ENCODE results near the gene RHOV.

The RHOV gene, protein sequence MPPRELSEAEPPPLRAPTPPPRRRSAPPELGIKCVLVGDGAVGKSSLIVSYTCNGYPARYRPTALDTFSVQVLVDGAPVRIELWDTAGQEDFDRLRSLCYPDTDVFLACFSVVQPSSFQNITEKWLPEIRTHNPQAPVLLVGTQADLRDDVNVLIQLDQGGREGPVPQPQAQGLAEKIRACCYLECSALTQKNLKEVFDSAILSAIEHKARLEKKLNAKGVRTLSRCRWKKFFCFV

DNA sequence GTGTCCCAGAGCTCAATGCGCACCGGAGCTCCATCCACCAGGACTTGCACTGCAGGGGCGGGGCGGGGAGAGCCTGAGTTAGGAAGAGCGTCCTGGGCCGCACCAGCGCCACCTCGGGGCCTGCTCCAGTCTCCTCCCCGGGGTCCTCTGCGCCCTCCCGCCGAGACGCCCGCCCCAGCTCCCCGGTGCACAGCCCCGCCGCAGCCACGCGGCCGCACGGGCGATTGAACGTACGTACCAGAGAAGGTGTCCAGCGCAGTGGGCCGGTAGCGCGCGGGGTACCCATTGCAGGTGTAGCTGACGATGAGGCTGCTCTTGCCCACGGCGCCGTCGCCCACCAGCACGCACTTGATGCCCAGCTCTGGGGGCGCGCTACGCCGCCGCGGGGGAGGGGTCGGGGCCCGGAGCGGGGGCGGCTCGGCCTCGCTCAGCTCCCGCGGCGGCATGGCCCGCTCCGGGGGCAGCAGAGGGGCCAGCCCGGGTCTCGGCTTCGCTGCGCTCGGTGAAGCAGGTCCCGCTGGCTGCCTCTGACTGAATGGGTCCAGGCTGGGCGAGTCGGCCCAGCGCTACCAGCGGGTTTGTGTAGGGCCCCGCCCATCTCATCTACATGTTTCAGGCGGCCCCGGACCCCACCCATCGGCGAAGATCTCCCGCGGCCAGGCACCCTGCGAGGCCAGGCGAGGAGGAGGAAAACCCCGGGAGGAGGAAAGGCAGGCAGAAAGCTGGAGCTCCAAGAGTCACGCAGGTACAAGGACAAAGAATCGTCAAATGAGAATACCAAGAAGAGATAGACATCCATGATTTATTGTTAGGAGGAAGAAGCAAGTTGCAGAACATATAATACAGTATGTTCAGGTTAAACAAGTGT, at the start of gene RHOV:
RHOV (minus strand) TSS at position 541 of the 868 bp plus-strand sequence; CDS start at position 446, 95 bp downstream.
- peak; percentile 88 for DNase-seq

DNA sequence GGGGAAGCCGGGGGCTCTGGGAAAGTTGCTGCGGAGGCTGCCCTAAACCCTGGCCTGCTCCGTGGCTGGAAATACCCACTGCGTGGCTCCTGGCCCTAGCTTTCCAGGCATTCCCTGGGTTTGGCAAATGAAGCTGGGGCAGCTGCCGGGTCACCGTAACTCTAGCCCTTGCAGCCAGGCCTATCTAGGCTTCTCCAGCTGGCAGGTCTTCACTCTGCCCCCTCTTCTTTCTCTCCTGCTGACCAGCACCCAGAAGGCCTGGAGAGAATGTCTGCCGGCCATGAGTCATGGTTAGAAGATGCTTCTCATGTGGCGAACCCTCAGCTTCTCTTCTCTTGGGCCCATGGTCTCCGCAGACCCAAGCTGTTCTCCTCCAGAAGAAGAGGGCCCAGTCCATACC, 49.5 kb upstream of the RHOV start:
- DNase-seq = no peak

DNA sequence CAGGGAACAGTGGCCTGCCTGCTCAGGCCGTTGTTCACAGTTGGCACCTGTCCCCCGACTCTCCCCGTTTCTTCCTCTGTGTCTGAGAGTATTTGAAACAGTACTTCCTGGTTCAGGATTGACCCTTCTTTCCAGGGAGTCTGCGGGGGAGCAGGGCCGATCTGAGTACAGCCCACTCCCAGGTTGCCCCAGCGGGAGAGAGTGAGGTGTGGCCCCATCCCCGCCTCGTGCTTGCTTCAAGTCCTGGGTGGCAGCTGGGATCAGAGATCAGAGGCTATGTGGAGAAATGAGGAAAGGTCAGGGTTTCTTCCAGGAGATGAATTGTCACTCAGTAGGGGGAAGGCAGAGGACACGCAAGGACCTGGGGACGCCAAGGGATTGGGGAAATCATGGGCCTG, 48.6 kb upstream of the RHOV start:
- no peak for DNase-seq

DNA sequence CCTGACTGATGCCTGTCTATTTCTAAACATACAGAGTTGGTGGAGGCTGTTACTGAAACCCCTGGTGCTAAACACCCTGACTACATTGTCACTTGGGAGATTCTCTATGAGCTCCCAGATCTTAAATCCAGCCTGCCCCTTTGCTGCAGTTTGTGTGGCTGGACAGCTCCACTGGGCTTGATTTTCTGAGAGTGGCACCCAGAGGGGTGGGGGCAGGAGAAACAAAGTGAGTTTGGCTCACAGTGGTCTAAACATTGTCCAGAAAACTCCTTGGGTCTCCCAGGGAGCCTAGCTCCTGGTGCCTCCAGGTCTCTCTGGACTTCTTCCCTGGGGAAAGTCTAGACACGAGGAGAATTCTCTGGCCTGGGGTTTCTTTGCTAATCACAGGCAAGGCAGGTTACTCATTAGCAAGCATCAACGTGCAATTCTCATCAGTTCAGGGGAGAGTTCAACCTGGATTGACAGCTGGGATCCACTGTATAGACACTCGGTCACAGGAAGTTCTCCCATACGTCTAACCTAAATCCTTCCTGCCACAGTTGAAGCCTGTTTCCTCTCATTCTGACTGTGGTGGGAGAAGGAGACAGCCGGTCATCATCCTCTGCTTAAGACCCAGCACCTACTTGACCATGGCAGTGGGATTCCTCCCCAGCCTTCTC, 48.0 kb upstream of the RHOV start:
- DNase-seq = no peak

DNA sequence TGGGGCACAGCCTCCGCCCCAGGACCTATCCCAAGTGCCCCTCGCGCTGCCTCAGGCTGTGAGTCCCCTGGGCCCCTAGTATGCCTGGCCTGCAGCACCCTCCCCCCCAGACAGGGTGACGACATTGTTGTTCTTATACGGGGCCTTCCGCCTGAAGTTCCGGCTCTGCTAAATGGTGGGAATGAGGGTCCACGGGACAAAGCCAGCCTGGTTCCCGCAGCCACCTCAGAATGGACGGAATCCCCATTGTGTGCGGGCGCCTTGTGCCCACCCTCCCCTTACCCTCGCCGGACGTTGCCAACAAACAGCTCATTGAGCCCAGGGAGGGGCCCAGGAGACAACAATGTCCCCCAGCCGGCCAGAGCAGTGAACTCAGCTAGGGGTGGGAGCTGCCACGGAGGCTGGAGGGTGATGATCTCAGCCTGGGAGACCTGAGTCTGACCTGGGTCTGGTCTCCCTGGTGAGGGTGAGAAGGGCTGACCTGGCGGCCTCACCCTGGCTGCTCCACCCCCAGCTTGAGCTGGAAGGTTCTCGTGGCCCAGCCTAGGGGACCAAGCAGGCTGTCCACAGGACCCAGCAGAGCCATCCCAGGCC, 44.9 kb upstream of the RHOV start:
- no peak for DNase-seq

DNA sequence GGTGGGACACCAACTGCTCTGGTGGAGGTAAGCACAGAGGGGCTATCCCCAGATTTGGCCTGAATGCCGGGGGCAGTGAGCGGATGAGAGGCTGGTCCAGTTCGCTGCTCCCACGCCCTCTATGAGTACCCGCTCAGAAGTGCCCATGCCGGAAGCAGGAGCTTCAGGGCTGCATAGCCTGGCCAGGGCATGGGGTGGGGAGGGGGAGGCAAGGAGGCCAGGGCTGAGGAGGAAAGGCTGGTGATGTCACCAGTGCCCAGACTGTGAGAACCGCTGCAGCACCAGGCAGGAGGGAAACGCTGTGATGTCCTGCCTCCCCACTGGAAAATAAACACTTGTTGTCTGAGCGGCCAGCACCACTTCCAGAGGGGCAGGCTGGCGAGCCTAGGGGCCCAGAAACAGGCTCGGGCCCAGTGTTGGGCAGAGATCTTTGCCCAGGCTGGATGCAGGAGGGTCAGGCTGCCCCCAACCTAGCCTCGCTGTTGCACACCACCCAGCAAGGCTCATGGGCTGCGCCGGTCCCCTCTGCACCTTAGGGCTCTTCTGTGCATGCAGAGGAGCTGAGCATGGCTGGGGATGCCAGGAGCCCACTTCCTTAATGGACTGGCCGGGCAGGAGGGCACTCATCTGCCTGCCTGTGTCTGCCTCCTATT, 44.2 kb upstream of the RHOV start:
- DNase-seq = no peak

DNA sequence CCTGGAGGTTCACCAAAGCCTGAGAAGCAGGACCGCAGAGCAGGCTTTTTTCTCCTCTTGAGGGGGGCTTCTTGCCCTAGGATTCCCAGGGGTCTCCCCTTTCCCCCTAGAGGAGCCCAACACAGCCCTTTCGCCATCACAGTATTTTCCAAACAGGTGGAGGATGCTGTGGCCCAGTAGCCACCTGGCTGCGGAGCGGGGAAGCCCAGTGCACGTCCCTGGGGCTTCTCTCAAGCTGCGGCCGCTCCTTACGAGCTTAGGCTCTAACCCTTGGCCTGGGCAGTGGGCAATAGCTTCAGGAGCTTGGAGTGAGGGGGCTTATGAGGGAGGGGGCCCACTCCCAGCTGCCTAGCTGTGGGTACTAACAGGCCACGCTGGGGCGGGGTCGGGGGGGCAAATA, 43.6 kb upstream of the RHOV start:
- DNase-seq = no peak

DNA sequence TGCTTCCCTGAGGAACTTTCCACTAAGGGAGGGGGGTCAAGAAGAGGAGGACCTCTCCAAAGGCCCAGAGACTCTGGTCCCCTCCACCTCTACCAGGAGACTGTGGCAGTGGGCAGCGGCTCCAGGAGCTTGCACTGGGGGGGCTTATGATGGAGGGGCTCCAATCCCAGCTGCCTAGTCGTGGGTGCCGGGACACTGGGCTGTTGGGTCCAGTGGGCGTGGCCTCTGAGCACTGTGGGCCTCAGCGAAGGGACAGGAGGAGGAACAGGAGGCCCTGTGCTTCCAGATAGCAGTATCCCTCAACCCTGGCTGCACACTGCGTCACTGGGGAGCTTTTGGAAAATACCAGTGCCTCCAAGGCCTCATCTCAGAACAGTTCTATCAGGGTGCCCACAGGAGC, 41.6 kb upstream of the RHOV start:
- DNase-seq = no peak

DNA sequence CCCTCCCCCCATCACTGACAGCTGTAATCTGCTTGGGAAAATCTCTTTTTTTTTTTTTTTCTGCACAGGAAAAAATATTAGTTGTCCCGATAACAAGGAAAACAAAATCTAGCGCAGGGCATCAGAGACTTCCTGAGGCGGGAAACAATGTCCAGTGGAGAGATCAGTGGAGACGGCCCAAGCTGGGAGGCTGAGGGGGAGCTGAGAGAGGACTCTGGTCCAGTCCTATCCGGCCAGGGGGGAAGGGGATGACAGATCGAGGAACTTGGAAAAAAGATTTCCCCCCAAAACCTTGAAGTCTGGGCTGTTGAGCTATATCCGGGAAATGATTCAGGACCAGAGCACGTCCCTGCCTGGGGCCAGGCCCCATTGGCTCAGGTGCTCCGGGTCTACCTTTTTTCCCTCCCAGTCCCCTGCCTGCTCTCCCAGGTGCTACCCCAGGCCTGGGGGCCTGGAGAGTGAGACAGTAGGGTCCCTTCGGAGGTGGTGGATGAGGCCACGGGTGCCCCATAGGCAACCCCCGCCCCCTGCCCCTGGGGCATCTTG, 41.2 kb upstream of the RHOV start:
- DNase-seq = no peak

DNA sequence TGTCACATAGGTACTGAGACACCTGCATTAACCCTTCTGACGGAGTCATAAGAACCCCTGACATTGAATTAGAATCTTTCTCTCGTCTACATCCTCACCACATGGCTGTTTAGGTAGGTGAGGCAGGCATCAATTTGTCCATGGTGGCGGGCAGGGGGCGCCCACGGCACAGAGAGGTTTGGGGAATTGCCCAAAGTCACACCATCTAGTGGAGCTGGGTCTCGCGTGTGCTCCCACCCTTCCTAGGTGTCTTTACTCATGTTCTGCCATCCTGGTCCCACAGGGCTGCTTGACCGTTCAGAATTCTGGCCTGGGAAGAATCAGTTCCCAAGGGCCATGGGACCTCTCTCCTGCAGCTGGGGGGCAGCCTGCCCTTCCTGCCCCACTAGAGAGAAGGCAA, 40.5 kb upstream of the RHOV start:
- no peak for DNase-seq

DNA sequence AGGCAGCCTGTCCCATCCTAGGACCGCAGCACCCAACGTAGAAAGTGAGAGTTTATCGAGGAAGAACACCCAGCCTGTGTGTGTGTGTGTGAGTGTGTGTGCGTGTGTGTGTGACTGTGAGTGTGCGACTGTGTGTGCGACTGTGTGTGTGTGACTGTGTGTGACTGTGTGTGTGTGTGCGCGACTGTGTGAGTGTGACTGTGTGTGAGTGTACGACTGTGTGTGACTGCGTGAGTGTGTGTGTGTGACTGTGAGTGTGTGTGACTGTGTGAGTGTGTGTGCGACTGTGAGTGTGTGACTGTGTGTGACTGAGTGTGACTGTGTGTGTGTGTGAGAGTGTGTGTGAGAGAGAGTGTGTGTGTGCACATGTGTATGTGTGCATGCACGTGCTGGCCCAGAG, 40.0 kb upstream of the RHOV start:
- no peak for DNase-seq

DNA sequence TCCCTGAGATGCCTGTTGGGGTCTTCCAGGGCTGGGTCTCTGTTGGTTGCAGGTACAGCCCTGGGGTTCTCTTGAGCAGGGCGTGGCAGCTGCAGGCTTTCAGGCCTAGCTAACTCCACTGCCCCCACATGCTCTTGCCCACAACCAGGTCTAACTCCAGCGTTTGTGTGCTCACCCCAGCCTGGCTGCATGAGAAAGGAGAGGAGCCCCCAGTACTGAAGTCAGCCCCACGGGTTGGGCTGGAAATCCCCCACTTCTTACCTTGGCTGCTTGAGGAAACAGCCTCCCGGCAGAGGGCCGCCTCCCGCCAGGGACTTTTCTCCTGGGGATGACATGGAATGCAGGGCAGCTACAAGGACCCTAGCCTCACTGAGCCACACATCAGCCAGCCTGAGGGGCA, 38.4 kb upstream of the RHOV start:
- no peak for DNase-seq

DNA sequence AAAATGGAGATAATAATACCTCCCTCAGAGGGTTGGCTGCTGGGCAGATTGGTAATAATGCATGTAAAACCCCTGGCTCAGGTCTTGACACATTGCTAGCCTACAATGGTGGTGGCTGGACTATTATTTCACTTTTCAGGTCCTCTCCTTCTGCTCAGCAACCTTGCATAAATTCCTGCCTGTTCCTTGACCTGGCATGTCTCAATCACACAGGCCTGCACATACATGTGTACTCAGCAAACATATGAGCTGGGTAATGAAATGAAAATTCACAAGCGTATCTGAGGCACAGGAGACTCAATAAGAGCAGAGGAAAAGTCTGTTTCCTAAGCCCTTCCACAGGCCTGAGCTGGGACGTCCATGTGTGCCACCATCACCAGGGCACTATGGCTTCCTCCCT, 37.7 kb upstream of the RHOV start:
- DNase-seq = no peak

DNA sequence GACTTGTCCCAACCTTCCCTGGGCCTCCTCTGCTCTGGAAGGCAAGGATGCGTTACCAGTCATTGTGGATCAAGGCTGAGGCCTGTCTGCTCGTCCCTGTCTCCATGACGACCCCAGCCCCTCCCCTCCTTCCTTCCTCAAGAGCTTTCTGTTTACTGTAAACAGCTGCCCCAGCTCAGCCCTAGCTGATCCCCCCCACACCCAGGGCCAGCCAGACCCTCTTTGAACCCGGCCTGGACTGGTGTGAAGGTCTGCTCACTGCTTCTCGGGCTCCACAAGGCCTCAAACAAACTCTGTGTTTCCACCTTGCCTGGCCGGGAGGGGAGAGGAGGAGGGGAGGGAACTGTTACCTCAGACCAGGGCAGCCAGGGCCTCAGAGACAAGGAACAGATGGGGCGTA, 37.1 kb upstream of the RHOV start:
- peak; percentile 17 for DNase-seq

DNA sequence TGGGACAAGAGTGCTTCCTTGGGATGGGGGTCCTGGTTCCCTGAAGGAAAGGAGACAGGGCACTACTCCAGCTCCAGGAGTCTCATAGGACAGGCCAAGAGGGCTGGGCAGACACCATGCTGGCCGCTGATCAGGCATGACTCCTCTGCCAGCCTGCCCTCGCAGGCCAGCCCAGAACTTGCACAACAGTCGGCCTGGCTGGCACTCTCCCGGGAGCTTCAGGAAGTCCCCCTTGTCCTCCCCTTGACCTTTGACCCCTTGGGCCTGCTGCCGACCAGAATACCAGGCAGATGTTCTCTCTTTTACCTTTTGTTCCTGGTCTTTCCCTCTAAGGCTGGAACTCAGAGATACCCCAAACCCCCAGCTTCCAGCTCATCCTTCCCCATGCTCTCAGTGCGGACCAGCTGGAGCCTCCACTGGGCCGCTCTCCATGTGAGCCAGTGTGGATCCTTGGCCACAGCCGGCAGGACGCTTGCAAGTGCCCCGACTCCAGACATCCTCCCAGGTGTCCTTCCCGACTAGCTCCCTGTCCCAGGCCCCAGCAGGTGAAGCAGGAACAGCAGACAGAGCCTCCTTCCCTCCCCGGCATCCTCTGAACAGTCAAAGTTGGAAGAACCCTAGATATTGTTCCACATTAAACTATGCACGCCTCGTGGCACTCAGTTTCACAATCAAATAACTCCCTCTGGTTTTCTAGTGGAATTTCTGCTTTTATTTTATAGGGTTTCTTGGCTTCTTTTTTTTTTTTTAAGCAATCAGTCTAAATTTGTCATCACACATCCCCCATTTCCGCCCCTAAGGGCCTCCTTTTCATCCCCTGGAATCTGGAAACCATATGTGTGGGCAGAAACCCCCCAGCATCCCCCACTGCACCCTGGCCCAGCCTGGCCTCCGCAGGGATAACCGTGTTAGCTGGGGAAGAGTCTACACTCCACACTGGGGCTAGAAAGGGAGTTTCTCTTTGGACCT, 35.9 kb upstream of the RHOV start:
- DNase-seq = no peak

DNA sequence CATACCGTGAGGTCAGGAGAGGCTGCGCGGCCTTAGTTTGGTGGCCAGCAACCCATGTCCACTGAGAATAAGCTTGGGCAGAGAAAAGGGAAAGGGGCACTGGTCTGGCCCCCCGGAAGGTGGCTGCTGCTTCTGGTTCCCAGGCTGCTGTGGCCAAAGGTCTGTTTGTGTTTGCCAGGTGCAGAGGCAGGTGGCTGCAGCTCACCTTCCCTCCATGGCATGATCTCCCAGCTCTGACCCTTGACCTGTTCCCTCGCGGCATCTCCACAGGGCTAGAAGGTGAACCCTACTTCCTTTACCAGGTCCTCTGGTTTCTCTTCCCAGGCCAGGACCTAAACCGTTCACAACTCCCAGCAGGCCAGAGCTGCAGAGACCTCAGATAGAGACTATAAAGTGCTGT, 34.1 kb upstream of the RHOV start:
- no peak for DNase-seq

DNA sequence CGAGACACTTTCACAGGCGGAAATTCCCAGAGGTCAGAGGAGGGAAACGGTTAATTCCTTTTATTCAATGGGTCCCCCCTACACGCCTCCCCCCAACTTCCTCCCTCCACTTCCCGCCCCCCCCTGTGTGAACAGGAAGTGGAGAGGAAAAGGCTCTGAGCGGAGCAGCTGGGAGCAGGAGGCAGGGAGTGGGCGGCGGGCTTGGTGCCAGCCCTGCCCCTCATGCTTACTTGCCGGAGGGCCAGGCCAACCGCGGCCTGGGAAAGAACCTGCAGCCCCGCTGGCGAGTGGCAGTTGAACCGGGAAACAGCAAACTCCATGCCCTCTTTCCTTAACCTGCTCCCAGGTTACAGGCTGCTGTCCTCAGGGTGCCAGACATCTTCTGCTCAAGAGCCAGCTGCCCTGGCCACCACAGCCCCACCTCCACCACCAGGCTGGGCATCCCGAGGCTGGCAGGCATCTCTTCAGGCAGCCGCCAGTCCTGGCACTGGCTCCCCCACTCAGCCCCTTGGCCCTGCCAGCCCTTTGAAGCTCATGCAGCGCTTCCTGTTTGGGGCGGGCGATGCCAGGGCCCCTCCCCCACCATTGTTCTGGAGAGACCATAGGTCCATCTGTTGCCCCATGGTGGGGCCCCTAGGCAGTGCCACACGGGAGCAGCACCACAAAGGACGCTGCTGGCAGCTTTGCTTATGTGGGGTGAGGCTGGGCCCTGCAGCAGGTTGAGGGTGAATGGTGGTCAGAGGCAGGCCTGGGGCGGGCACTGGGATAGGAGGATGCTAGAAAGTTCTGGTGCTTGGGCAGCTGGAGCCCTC, 33.2 kb upstream of the RHOV start:
- DNase-seq = peak; percentile 81

DNA sequence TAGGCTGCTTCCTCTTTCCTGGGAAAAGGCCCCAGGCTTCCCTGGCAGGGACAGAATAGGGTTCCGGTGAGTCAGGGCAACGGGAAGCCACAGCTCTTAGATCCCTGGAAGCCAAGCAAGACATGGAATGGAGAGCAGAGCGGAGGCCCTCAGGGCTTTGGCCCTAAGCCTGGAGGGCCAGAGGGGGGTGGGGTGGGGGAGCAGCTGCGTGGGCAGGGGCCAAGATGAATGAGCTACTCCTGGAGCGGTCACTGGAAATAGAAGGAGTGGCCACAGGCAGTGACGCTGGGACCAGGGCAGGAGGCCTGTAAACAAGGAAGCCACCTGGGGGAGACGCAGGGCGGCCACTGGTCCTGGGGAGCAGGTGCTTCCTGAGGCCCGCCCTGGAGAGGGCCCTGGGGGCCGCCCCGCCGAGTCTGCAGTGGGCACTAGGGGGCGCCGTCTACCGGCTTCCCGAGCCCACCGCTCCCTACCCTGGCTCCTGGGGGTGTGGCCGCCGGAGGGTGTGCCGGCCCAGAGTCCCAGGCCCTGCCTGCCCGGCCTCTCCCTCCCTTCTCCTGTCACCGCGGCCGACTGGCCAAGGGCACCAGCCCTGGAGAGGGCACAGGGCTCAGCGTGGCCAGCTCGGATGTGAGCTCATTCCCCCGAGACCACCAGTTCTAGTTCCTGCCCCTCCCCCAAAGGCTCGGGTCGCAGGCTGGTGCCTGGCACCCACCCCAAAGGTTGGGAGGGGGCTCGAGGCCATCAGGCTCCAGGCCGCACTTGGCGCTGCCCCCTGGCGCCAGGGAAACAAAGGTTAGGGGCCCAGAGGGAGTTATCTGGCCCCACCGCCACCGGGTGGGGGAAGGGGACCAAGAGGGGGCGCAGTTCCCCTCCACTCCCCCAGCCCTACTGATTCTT, 32.3 kb upstream of the RHOV start:
- peak; percentile 73 for DNase-seq

DNA sequence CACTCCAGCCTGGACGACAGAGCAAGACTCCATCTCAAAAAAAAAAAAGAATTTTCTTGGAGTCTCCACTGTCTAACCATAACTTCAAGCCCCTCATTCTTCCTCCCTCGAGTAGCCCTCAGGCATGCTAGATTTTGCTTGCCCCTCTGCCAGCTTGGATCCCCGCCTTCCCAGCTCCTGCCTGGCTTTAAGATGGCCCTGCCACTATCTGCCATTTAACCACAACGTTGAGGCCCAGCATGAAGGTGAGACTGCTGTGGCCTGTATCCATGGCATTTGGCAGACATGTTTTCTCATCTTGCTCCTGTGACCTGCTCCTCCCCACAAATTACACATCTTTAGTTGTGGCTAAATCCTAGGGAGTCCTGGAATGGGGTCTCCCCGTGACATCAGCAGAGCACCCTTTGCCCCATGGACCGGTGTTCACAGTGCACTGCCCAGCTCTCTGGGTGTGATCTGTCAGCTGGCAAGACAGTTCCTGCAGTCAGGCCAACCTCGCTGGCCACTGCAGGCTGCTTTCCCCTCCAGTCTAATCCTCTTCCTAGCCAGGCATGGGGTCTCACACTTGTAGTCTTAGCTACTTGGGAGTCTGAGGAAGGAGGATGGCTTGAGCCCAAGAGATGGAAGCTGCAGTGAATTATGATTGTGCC, 30.6 kb upstream of the RHOV start:
- no peak for DNase-seq
